Colonic mucosa (tissue), 4 donors: ENCODE data around the gene YBX2. TPM values are rescaled to one million over a fixed set of nuclear protein-coding genes. Genes with fewer than 3 reads are reported as not detected.

Experiments
- DNase-seq: peaks from one replicate; pipeline ENCODE4 v3.0.0-alpha.2; 2020
- H3K27ac ChIP-seq: fragments of 200-600 bp; one replicate; pipeline ENCODE4 v1.8.0; 2021
- H3K27me3 ChIP-seq: fragments of 200-600 bp; one replicate; pipeline ENCODE4 v1.8.0; 2021
- H3K36me3 ChIP-seq: fragments of 200-600 bp; one replicate; pipeline ENCODE4 v1.8.0; 2021
- H3K4me1 ChIP-seq: fragments of 200-600 bp; one replicate; pipeline ENCODE4 v1.8.0; 2021; ENCODE audit warnings: mild to moderate bottlenecking
- H3K4me3 ChIP-seq: fragments of 200-600 bp; one replicate; pipeline ENCODE4 v1.8.0; 2021
- H3K9ac ChIP-seq, 2 donors: one replicate each; pipeline ENCODE4 v1.7.0; 2013; ENCODE audit warnings: control low read depth in 2 of 2, low read depth in 2 of 2, low read length in 2 of 2
- H3K9me3 ChIP-seq: fragments of 200-600 bp; one replicate; pipeline ENCODE4 v1.8.0; 2021
- CTCF ChIP-seq: fragments of 200-600 bp; IDR thresholded peaks from one replicate; pipeline ENCODE4 v1.8.0; 2022; ENCODE audit warnings: antibody characterized with exemption, mild to moderate bottlenecking
- intact Hi-C: fragments of 100-400 bp; cut with DNase I; formaldehyde crosslinking; loops from one replicate; pipeline ENCODE4 v1.14.1; 2022
- total RNA-seq, 2 donors: library from RNA; stranded (reverse); fragmentation: NEBNext Ultra II Directional in 1 of 2; extraction: Animal tissue kit (Norgen Biotek cat#: 25700) in 1 of 2; gene quantifications; one replicate each; pipeline ENCODE4 v1.2.1, GENCODE V29; 2021
- donor health status: healthy.
- donor health status: DM: no; HTN: no; CAD: no.
- donor health status: DM: no; HTN: no; CAD: no.

Gene YBX2
- total RNA-seq, 2 donors from 2014 or later: 22.1 to 40.4 TPM

- Histone ChIP-seq H3K36me3 (no peaks in the 10 kb centered on the region), H3K9ac (peak overlapping the region; percentile 80 to 96), H3K27ac (peak overlapping the region; percentile 93), H3K4me3 (peak overlapping the region; percentile 77), H3K27me3 (no peaks in the 10 kb centered on the region), H3K4me1 (no peaks in the 10 kb centered on the region), H3K9me3 (no peaks in the 10 kb centered on the region)
- peak; percentile 86 for DNase-seq
- intact Hi-C loops: loop anchor here (5.0 kb wide), 1 partner anchor 36 kb away; no protein-coding TSS in a partner anchor
- TF ChIP-seq CTCF: no peak
Observed at GRCh38 chr17:7260651-7261378, 33.6 kb downstream of the YBX2 start.

DNA sequence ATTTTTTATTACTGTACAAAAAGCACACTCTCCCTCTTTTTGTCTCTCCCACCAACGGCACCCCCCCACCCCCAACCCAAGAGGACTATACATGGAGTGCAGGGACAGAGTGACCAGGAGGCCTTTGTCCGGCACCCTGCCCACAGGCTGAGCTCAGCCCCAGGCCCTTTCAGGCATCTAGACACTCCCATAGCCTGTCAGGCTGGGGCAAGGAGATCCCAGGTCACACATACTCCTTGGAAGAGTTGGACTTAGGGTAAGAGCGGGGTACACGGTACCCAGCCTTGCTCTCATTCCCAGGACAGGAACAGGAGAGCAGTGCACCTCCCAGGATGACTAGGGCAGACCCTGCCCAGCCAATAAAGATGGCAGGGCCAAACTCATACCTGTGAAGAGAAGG, 34.3 kb downstream of the YBX2 start:
- Histone ChIP-seq H3K36me3 (no peaks in the 10 kb centered on the region), H3K27me3 (no peaks in the 10 kb centered on the region), H3K27ac (peak overlapping the region; percentile 93), H3K9ac (peak overlapping the region; percentile 80 to 96), H3K9me3 (no peaks in the 10 kb centered on the region), H3K4me3 (peak overlapping the region; percentile 77), H3K4me1 (no peaks in the 10 kb centered on the region)
- intact Hi-C loops: loop anchor here (5.0 kb wide), 1 partner anchor 37 kb away; no protein-coding TSS in a partner anchor
- no peak for TF ChIP-seq CTCF
- no peak for DNase-seq

GRCh38 chr17:7259555-7259889, 34.9 kb downstream of the YBX2 start:
- intact Hi-C loops: no loop called here
- Histone ChIP-seq H3K4me1 (no peaks in the 10 kb centered on the region), H3K27me3 (no peaks in the 10 kb centered on the region), H3K27ac (peak overlapping the region; percentile 93), H3K9me3 (no peaks in the 10 kb centered on the region), H3K4me3 (peak overlapping the region; percentile 77), H3K36me3 (peaks cover 4% of the 10 kb centered on the region), H3K9ac (peak overlapping the region; percentile 13 to 96)
- no peak for TF ChIP-seq CTCF
- no peak for DNase-seq

DNA sequence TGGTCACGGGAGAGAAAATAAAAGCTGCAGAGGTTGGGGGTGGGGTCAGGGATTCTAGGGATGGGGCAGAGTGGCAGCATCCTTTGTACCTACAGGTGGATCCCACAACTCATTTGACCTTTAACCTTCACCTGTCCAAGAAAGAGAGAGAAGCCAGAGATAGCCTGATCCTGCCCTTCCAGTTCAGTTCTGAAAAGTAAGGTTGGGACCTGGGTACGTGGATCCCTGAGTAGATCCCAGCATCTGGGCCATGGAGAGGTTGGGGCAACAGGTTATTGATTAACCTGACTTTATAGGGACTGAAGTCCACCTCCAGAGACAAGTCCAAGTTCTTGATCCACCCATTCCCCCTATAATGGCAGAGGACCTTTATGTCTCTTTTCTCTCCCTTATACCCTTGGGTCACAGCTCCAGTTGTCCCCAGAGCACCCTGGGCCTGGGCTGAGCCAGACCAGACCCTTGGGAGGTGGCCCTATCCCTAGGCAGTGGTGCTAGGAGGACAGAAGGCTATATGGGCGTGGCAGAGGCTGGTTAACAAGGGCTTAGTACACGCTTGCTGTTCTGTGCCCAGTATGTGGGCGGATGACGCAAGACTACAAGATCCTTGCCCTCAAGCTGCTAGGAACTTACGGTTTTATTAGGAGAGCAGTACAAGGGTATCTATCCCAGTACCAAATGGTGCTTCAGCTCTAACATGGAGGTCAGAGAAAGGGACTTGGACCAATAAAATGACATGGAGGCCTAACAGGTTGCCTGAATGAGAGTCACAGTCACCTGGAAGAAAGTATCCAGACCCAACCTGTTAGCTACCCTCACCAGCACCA, 35.5 kb downstream of the YBX2 start:
- no peak for TF ChIP-seq CTCF
- intact Hi-C loops: no loop called here
- DNase-seq: peak; percentile 86
- peak overlapping the region; percentile 93 for H3K27ac ChIP-seq
- peaks cover 4% of the 10 kb centered on the region for H3K36me3 ChIP-seq
- no peaks in the 10 kb centered on the region for H3K27me3 ChIP-seq
- no peak overlapping the region for H3K4me3 ChIP-seq
- no peaks in the 10 kb centered on the region for H3K4me1 ChIP-seq
- H3K9ac ChIP-seq: peak overlapping the region; percentile 13 to 96
- H3K9me3 ChIP-seq: no peaks in the 10 kb centered on the region

- intact Hi-C loops: no loop called here
- Histone ChIP-seq H3K4me1 (peaks cover 5% of the 10 kb centered on the region), H3K9ac (peak overlapping the region in 1 of 2 donors; percentile 35), H3K9me3 (no peaks in the 10 kb centered on the region), H3K36me3 (peaks cover 4% of the 10 kb centered on the region), H3K4me3 (no peak overlapping the region), H3K27ac (peak overlapping the region; percentile 93), H3K27me3 (no peaks in the 10 kb centered on the region)
- DNase-seq: no peak
- no peak for TF ChIP-seq CTCF
Observed at GRCh38 chr17:7256766-7257456, 37.5 kb downstream of the YBX2 start.
